Liver (tissue), 3 donors: Measurements from ENCODE around the gene EXOC7.

Experiments used
- EGR1 ChIP-seq, 2 donors: IDR thresholded peaks; 2 replicates each; pipeline ENCODE4 v1.6.1; 2016 to 2018; ENCODE audit warnings: antibody characterized with exemption in 2 of 2, low read depth in 2 of 2
- RAD21 ChIP-seq, 2 donors: IDR thresholded peaks; 2 replicates each; pipeline ENCODE4 v1.6.1; 2016; ENCODE audit warnings: antibody characterized with exemption in 2 of 2, mild to moderate bottlenecking in 2 of 2
- TF ChIP-seq, protein P1 (sequence below): fragments of 150-350 bp; IDR thresholded peaks from 2 replicates; pipeline ENCODE4 v1.5.1; 2017; ENCODE audit warnings: improper control_type of control experiment, low read depth, low read length; ENCODE audit not compliant: missing input control
- TF ChIP-seq, protein P2 (sequence below): IDR thresholded peaks from 2 replicates; pipeline ENCODE4 v1.6.1; 2016; ENCODE audit warnings: antibody characterized with exemption
- donor health status: healthy.
- donor health status: healthy.

DNA sequence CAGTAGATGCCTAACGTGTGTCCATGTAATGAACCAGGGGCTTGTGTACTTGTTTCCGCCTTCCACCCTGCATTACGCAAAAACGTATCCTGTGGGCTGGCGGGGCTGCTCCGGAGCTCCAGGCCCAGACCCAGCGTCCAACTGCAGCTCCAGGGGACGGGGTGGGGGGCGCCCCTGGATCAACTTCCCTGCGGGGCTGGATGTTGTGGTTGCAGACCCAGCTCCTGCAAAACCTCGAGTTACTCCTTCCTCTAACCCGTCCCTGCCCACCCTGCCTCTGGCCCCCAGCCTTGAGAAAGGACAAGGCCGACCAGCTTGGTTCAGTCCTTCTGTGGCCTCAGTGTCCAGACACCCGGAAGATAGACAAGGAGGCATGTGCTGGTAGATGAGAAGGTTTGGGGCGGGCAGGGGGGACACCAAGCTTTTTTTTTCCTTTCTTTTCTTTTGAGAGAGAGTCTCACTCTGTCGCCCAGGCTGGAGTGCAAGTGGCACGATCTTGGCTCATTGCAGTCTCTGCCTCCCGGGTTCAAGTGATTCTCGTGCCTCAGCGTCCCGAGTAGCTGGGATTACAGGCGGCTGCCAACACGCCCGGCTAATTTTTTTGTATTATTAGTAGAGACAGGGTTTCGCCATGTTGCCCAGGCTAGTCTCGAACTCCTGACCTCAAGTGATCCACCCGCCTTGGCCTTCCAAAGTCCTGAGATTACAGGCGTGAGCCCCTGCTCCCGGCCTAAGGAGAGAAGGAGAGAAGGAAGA, 731 bp upstream of the EXOC7 start:
- TF ChIP-seq, protein P1, sequence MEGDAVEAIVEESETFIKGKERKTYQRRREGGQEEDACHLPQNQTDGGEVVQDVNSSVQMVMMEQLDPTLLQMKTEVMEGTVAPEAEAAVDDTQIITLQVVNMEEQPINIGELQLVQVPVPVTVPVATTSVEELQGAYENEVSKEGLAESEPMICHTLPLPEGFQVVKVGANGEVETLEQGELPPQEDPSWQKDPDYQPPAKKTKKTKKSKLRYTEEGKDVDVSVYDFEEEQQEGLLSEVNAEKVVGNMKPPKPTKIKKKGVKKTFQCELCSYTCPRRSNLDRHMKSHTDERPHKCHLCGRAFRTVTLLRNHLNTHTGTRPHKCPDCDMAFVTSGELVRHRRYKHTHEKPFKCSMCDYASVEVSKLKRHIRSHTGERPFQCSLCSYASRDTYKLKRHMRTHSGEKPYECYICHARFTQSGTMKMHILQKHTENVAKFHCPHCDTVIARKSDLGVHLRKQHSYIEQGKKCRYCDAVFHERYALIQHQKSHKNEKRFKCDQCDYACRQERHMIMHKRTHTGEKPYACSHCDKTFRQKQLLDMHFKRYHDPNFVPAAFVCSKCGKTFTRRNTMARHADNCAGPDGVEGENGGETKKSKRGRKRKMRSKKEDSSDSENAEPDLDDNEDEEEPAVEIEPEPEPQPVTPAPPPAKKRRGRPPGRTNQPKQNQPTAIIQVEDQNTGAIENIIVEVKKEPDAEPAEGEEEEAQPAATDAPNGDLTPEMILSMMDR, result no peak
- no peak for TF ChIP-seq EGR1 (IDR thresholded peaks at IDR 0.05; ENCODE audit: low read depth in 2 of 2)
- TF ChIP-seq, protein P2, sequence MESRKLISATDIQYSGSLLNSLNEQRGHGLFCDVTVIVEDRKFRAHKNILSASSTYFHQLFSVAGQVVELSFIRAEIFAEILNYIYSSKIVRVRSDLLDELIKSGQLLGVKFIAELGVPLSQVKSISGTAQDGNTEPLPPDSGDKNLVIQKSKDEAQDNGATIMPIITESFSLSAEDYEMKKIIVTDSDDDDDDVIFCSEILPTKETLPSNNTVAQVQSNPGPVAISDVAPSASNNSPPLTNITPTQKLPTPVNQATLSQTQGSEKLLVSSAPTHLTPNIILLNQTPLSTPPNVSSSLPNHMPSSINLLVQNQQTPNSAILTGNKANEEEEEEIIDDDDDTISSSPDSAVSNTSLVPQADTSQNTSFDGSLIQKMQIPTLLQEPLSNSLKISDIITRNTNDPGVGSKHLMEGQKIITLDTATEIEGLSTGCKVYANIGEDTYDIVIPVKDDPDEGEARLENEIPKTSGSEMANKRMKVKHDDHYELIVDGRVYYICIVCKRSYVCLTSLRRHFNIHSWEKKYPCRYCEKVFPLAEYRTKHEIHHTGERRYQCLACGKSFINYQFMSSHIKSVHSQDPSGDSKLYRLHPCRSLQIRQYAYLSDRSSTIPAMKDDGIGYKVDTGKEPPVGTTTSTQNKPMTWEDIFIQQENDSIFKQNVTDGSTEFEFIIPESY, result no peak
- TF ChIP-seq RAD21 (IDR thresholded peaks at IDR 0.05), result no peak
